ENCODE measurements around the gene CEP41.

DNA sequence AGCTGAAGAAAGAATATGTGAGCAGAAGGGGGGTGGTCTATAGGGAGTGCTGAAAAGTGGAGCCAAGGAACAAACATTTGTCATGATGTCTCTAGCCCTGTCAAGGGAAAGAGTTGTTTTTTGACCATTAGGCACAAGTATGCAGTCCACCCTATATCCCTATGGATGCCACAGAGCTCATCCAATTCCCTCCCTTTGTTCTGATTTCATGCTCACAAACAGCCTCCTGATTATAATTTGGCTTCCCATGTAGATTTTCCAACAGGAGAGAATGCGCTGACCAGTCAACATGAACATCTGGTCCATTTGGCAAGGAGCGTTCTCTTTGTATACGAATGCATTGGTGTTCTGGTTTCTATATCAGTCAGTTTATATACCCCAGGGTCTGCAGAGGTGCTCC is 12.1 kb upstream of the CEP41 start:
- TF ChIP-seq POLR2A (IDR thresholded peaks at IDR 0.05) = no peak
- TF ChIP-seq, protein P1, sequence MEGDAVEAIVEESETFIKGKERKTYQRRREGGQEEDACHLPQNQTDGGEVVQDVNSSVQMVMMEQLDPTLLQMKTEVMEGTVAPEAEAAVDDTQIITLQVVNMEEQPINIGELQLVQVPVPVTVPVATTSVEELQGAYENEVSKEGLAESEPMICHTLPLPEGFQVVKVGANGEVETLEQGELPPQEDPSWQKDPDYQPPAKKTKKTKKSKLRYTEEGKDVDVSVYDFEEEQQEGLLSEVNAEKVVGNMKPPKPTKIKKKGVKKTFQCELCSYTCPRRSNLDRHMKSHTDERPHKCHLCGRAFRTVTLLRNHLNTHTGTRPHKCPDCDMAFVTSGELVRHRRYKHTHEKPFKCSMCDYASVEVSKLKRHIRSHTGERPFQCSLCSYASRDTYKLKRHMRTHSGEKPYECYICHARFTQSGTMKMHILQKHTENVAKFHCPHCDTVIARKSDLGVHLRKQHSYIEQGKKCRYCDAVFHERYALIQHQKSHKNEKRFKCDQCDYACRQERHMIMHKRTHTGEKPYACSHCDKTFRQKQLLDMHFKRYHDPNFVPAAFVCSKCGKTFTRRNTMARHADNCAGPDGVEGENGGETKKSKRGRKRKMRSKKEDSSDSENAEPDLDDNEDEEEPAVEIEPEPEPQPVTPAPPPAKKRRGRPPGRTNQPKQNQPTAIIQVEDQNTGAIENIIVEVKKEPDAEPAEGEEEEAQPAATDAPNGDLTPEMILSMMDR (IDR thresholded peaks at IDR 0.05) = no peak

Measured in lower leg skin (tissue), 3 donors.